Epithelial cell of proximal tubule (primary cell): ENCODE data around the gene HUWE1. TPM values are rescaled to one million over a fixed set of nuclear protein-coding genes. Genes with fewer than 3 reads are reported as not detected.
"Not testable (repeated sequence)": the region's sequence is repeated elsewhere in the genome, so short reads cannot be mapped to it uniquely, and the experiment has no call there.

Source experiments
- DNase-seq: peaks from one replicate; pipeline ENCODE4 v3.0.0-alpha.2; 2011; ENCODE audit warnings: low read depth
- H3K4me3 ChIP-seq: 2 replicates; pipeline ENCODE4 v1.5.1; 2011; ENCODE audit warnings: low read depth, mild to moderate bottlenecking, low read length
- CTCF ChIP-seq: conservative IDR thresholded peaks from 2 replicates; pipeline ENCODE4 v1.5.1; 2012; ENCODE audit warnings: low read depth, mild to moderate bottlenecking, low read length
- total RNA-seq: library from RNA; depleted of rRNA; stranded (reverse); fragments of >200 nt; gene quantifications from 2 replicates; pipeline ENCODE4 v1.2.3, GENCODE V29; 2015

The HUWE1 gene
- total RNA-seq: 67.2 and 73.9 TPM in 2 replicates

GRCh38 chrX:53686151-53686885 lies at the start of gene HUWE1:
HUWE1 (minus strand) TSS chrX:53686719; CDS start chrX:53654107, 32,612 bp downstream.
- no peak for DNase-seq
- TF ChIP-seq CTCF: no peak
- peak within 1 kb of the TSS; percentile 75 for H3K4me3 ChIP-seq

DNA sequence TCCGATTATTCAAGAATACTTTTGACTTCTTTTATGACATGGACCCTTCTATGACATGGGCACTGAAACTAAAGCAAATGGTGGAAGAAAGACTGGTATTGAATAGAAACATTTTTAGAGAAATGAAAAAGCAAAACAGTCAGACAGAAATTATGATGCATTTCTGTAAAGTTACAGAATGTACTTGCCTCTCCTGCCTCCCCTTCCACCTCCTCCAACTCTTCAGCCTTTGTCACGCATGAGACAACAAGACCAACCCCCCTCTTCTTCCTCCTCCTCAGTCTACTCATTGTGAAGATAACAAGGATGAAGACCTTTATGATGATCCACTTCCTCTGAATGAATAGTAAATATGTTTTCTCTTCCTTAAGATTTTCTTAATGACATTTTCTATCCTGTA lies 46.3 kb upstream of the HUWE1 start:
- DNase-seq: no peak
- TF ChIP-seq CTCF: no peak
- H3K4me3 ChIP-seq: no peak overlapping the region

DNA sequence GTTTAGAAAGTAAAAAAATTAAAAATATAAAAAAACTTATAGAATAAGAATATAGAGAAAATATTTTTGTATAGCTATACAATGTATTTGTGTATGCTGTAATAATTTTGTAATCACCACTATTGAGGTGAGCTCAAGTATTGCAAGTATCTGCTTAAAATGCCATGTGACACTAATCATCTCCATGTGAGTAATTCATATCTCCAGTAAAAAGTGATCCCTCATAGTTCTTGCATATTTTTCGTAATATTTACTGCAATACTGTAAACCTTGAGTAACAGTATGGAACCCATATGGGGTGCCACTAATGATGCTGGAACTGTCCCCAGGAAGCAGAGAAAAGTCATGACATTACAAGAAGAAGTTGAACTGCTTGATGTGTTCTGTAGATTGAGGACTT lies 43.2 kb upstream of the HUWE1 start:
- DNase-seq: no peak
- TF ChIP-seq CTCF: no peak
- H3K4me3 ChIP-seq: no peak overlapping the region

- no peak overlapping the region for H3K4me3 ChIP-seq
- TF ChIP-seq CTCF: no peak
- no peak for DNase-seq
Observed at GRCh38 chrX:53728506-53728905, 42.0 kb upstream of the HUWE1 start.

DNA sequence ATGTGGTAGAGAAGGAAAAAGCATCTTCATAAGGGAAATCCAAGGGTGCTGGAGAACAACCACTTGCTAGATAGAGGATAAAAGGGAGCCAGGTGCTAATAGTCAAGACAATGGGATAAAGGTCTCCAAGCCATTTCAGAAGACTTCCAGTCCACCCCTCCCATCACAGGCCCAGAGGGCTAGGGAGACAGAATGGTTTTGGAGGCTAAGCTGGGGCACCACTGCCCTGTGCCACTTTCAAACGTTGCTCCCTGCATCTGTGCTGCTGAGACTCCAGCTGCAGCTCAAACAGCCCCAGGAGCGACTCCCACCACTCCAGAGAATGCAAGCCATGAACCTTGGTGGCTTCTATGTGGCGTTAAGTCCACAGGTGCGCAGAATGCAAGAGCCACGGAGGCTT lies 38.4 kb upstream of the HUWE1 start:
- H3K4me3 ChIP-seq: no peak overlapping the region
- TF ChIP-seq CTCF: no peak
- no peak for DNase-seq

DNA sequence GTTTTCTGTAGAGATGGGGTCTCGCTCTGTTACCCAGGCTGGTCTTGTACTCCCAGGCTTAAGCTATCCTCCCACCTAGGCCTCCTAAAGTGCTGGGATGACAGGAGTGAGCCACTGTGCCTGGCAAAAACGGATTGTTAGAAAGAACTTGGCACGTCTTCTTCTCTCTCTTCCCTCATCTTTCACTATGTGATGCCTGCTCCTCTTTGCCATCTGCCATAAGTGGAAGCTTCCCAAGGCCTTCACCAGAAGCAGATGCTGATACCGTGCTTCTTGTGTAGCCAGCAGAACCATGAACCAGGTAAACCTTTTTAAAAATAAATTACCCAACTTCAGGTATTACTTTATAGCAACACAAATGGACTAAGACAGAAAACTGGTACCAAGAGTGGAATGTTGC lies 36.9 kb upstream of the HUWE1 start:
- H3K4me3 ChIP-seq: no peak overlapping the region
- no peak for TF ChIP-seq CTCF
- DNase-seq: no peak

DNA sequence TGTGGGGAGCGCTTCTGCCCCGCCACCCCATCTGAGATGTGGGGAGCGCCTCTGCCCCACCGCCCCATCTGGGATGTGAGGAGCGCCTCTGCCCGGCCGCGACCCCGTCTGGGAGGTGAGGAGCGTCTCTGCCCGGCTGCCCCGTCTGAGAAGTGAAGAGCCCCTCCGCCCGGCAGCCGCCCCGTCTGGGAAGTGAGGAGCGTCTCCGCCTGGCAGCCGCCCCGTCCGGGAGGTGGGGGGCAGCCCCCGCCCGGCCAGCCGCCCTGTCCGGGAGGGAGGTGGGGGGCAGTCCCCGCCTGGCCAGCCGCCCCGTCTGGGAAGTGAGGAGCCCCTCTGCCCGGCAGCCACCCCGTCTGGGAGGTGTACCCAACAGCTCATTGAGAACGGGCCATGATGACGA lies 35.1 kb upstream of the HUWE1 start:
- not testable (repeated sequence) for DNase-seq, H3K4me3 ChIP-seq

GRCh38 chrX:53719666-53720065 lies 33.1 kb upstream of the HUWE1 start:
- not testable (repeated sequence) for H3K4me3 ChIP-seq, DNase-seq
